GM21360 (cell line): Measurements from ENCODE around the gene CMTM4.
"Not testable (repeated sequence)": the region's sequence is repeated elsewhere in the genome, so short reads cannot be mapped to it uniquely, and the experiment has no call there.

Experiments
- ATAC-seq: cut with Tn5 transposase; IDR thresholded peaks from one replicate; pipeline ENCODE4 v1.9.1; 2021; ENCODE audit warnings: mild to moderate bottlenecking, moderate library complexity; ENCODE audit not compliant: unreplicated experiment

CMTM4 gene

GRCh38 chr16:66649167-66649566 is 47.4 kb downstream of the CMTM4 start:
- ATAC-seq = no peak

GRCh38 chr16:66647866-66648265 is 48.7 kb downstream of the CMTM4 start:
- ATAC-seq = no peak

GRCh38 chr16:66641387-66641786 is 55.2 kb downstream of the CMTM4 start:
- no peak for ATAC-seq

GRCh38 chr16:66640724-66641314 is 55.7 kb downstream of the CMTM4 start:
- no peak for ATAC-seq

- no peak for ATAC-seq
These were observed 57.3 kb downstream of the CMTM4 start for GRCh38 chr16:66639091-66639885.

- ATAC-seq = no peak
These were observed 58.7 kb downstream of the CMTM4 start for GRCh38 chr16:66637806-66638205.

GRCh38 chr16:66636199-66636598 is 60.3 kb downstream of the CMTM4 start:
- no peak for ATAC-seq

- ATAC-seq = no peak
These were observed 61.1 kb downstream of the CMTM4 start for GRCh38 chr16:66635406-66635805.

GRCh38 chr16:66634527-66635196 is 61.9 kb downstream of the CMTM4 start:
- no peak for ATAC-seq

GRCh38 chr16:66631558-66631957 is 65.0 kb downstream of the CMTM4 start:
- ATAC-seq = not testable (repeated sequence)

- ATAC-seq = not testable (repeated sequence)
These were observed 65.8 kb downstream of the CMTM4 start for GRCh38 chr16:66630561-66631260.

GRCh38 chr16:66629856-66630255 is 66.7 kb downstream of the CMTM4 start:
- ATAC-seq = no peak

GRCh38 chr16:66627611-66628378 is 68.7 kb downstream of the CMTM4 start:
- not testable (repeated sequence) for ATAC-seq

GRCh38 chr16:66623755-66624154 is 72.8 kb downstream of the CMTM4 start:
- ATAC-seq = no peak

GRCh38 chr16:66622863-66623262 is 73.7 kb downstream of the CMTM4 start:
- ATAC-seq = no peak

GRCh38 chr16:66621973-66622372 is 74.6 kb downstream of the CMTM4 start:
- no peak for ATAC-seq

GRCh38 chr16:66620429-66620795 is 76.1 kb downstream of the CMTM4 start:
- no peak for ATAC-seq

GRCh38 chr16:66619534-66620428 is 76.8 kb downstream of the CMTM4 start:
- ATAC-seq = no peak

- ATAC-seq = no peak
These were observed 77.8 kb downstream of the CMTM4 start for GRCh38 chr16:66618588-66619375.
